GM12878 (cell line): ENCODE measurements around the gene HS3ST3A1. TPM values are rescaled to one million over a fixed set of nuclear protein-coding genes. Genes with fewer than 3 reads are reported as not detected.

Experiments used
- ATAC-seq: fragments of 200-7000 bp; cut with Tn5 transposase; 3 replicates; pipeline ENCODE4 v1.9.1; 2020; ENCODE audit warnings: mild to moderate bottlenecking, moderate library complexity
- BruUV-seq: library from RNA; stranded (reverse); fragments of 400-500 nt; replicated peaks from 2 replicates; lab custom pipeline; 2021; lab: Mats Ljungman, UMichigan
- CTCF ChIA-PET: fragments of 300-600 bp; sonication (Branson Sonifier 250); formaldehyde crosslinking; extraction: SDS; loops from one replicate; lab custom pipeline; 2021; ENCODE audit warnings: inconsistent platforms; lab: Yijun Ruan, JAX
- POLR2A ChIA-PET: fragments of 350-600 bp; formaldehyde crosslinking; extraction: SDS; loops from one replicate; lab custom pipeline; 2021; ENCODE audit warnings: inconsistent platforms; lab: Charles Lee
- RAD21 ChIA-PET: fragments of 300-600 bp; sonication (Branson Sonifier 250); formaldehyde crosslinking; loops from one replicate; lab custom pipeline; 2023; ENCODE audit warnings: antibody characterized with exemption; ENCODE audit not compliant: unreplicated experiment; lab: Charles Lee
- SMC1A ChIA-PET: fragments of 300-600 bp; sonication (Branson Sonifier 250); formaldehyde crosslinking; loops from one replicate; lab custom pipeline; 2023; ENCODE audit not compliant: unreplicated experiment, uncharacterized antibody; lab: Charles Lee
- DNase-seq: peaks from one replicate; pipeline ENCODE4 v3.0.0-alpha.2; 2011; ENCODE audit warnings: low read depth, low spot score
- FAIRE-seq: peaks from 3 replicates; lab custom pipeline; 2011; peaks lifted over from hg19 to GRCh38; lab: Jason Lieb, UNC
- H2AFZ ChIP-seq: 2 replicates; pipeline ENCODE4 v1.6.0; 2011; ENCODE audit warnings: low read depth, low read length, control low read depth; ENCODE audit not compliant: control insufficient read depth
- H3K27ac ChIP-seq: 2 replicates; pipeline ENCODE4 v1.5.1; 2011; ENCODE audit warnings: control low read depth; ENCODE audit not compliant: control insufficient read depth, insufficient read depth
- H3K27me3 ChIP-seq, 2 experiments: replicated peaks in 1 of 2; 2 replicates each; pipeline versions ENCODE4 v1.6.0 to v1.6.1; 2011; ENCODE audit warnings: low read length in 1 of 2; ENCODE audit not compliant: control insufficient read depth in 2 of 2, insufficient read depth in 2 of 2
- H3K36me3 ChIP-seq, 2 experiments: 2 replicates each; pipeline ENCODE4 v1.5.1; 2011; ENCODE audit warnings: low read length in 1 of 2; ENCODE audit not compliant: control insufficient read depth in 2 of 2, insufficient read depth in 2 of 2
- H3K4me1 ChIP-seq: 2 replicates; pipeline ENCODE4 v1.6.1; 2011; ENCODE audit warnings: mild to moderate bottlenecking, low read length, moderate library complexity, mixed read lengths; ENCODE audit not compliant: control insufficient read depth, insufficient read depth
- H3K4me2 ChIP-seq: 2 replicates; pipeline ENCODE4 v1.6.0; 2011; ENCODE audit warnings: control low read depth; ENCODE audit not compliant: control insufficient read depth, insufficient read depth
- H3K4me3 ChIP-seq: fragments of 200-600 bp; sonication (generic); 2 replicates; pipeline ENCODE4 v1.5.1; 2016
- H3K79me2 ChIP-seq: 2 replicates; pipeline ENCODE4 v1.6.0; 2011; ENCODE audit warnings: low read length; ENCODE audit not compliant: control insufficient read depth, insufficient read depth
- H3K9ac ChIP-seq: 2 replicates; pipeline ENCODE4 v1.8.0; 2011; ENCODE audit warnings: low read length, control low read depth, mixed read lengths; ENCODE audit not compliant: control insufficient read depth, insufficient read depth
- H3K9me3 ChIP-seq: replicated peaks from 3 replicates; pipeline ENCODE4 v1.5.1; 2011; ENCODE audit warnings: mild to moderate bottlenecking, low read length; ENCODE audit not compliant: control insufficient read depth, insufficient read depth
- H4K20me1 ChIP-seq: 2 replicates; pipeline ENCODE4 v1.6.0; 2011; ENCODE audit not compliant: control insufficient read depth, insufficient read depth
- GATAD2B ChIP-seq: fragments of 450-650 bp; conservative IDR thresholded peaks from 2 replicates; pipeline ENCODE4 v1.6.1; 2017; ENCODE audit warnings: low read depth, mild to moderate bottlenecking, moderate library complexity
- JUND ChIP-seq: IDR thresholded peaks from 2 replicates; pipeline ENCODE4 v1.6.1; 2012; ENCODE audit warnings: low read depth, mild to moderate bottlenecking, low read length, improper control_type of control experiment, moderate library complexity
- MEF2B ChIP-seq: fragments of 450-650 bp; IDR thresholded peaks from 2 replicates; pipeline ENCODE4 v1.6.1; 2018; ENCODE audit warnings: mild to moderate bottlenecking, moderate library complexity; ENCODE audit not compliant: partially characterized antibody, poor library complexity, severe bottlenecking
- NFYA ChIP-seq: IDR thresholded peaks from 2 replicates; pipeline ENCODE4 v1.6.1; 2011; ENCODE audit warnings: low read depth, mild to moderate bottlenecking, low read length, improper control_type of control experiment, borderline replicate concordance
- NR2C2 ChIP-seq: IDR thresholded peaks from 2 replicates; pipeline ENCODE4 v1.6.1; 2011; ENCODE audit warnings: borderline replicate concordance, low read depth; ENCODE audit not compliant: control insufficient read depth, insufficient read length
- POLR2AphosphoS5 ChIP-seq: IDR thresholded peaks from 2 replicates; pipeline ENCODE4 v1.6.1; 2011; ENCODE audit warnings: mild to moderate bottlenecking, low read length, inconsistent platforms
- SIN3A ChIP-seq: IDR thresholded peaks from 2 replicates; pipeline ENCODE4 v1.6.1; 2012; ENCODE audit warnings: low read depth, low read length, improper control_type of control experiment
- STAT1 ChIP-seq: fragments of 450-650 bp; conservative IDR thresholded peaks from 2 replicates; pipeline ENCODE4 v1.6.1; 2014; ENCODE audit warnings: antibody characterized with exemption, mild to moderate bottlenecking
- TARDBP ChIP-seq: IDR thresholded peaks from 2 replicates; pipeline ENCODE4 v1.6.1; 2016; ENCODE audit warnings: borderline replicate concordance
- ZNF622 ChIP-seq: fragments of 450-650 bp; IDR thresholded peaks from 2 replicates; pipeline ENCODE4 v1.6.1; 2017; ENCODE audit warnings: mild to moderate bottlenecking, inconsistent platforms
- WGBS: methylation state at CpG from one replicate; pipeline ENCODE4 v1.1.6; 2016; ENCODE audit warnings: low lambda C conversion rate; ENCODE audit not compliant: insufficient replicate concordance, insufficient coverage; ENCODE audit errors: missing lambda C conversion rate; 5-methylcytosine and 5-hydroxymethylcytosine counted together
- in situ Hi-C: fragments of 300-500 bp; cut with MboI; formaldehyde crosslinking; loops from 9 replicates; pipeline ENCODE4 v1.14.3; 2018; ENCODE audit warnings: mixed read lengths
- intact Hi-C: fragments of 100-400 bp; cut with micrococcal nuclease; formaldehyde crosslinking; loops from one replicate; pipeline ENCODE4 v1.14.2; 2022; ENCODE audit not compliant: unreplicated experiment
- polyA plus RNA-seq, 11 experiments: library from polyadenylated mRNA; depleted of rRNA in 4 of 11; unstranded in 6 of 11; stranded (reverse) in 5 of 11; fragments of >200 nt; fragmentation: Nextera tagmentation in 4 of 11; fragmentation: Illumina TruSeq in 1 of 11; extraction: Ambion mirVana in 4 of 11; extraction: Trizol in 1 of 11; gene quantifications; 1 replicate in 1 of 11; 2 replicates in 10 of 11; pipeline versions ENCODE4 v1.2.1 to v1.2.3, GENCODE V29; 2011 to 2016; ENCODE audit warnings: inconsistent platforms in 2 of 11, missing spikeins in 2 of 11, low read depth in 1 of 11
- total RNA-seq, 4 experiments: library from RNA; depleted of rRNA in 3 of 4; stranded (reverse); fragments of >200 nt in 3 of 4; fragmentation: Illumina TruSeq in 1 of 4; extraction: Trizol in 1 of 4; gene quantifications; 2 replicates each; pipeline versions ENCODE4 v1.2.1 to v1.2.3, GENCODE V29; 2013 to 2021
- TF ChIP-seq, protein P1 (sequence below), 3 experiments: IDR thresholded peaks in 2 of 3; conservative IDR thresholded peaks in 1 of 3; 2 replicates each; pipeline ENCODE4 v1.5.1; 2011; ENCODE audit warnings: low read depth in 3 of 3, low read length in 3 of 3, mild to moderate bottlenecking in 3 of 3, control low read depth in 2 of 3, moderate library complexity in 2 of 3, inconsistent platforms in 1 of 3, mixed read lengths in 1 of 3; ENCODE audit not compliant: control insufficient read depth in 2 of 3, insufficient read depth in 1 of 3; ENCODE audit errors: extremely low read depth in 1 of 3

Gene HS3ST3A1
- total and polyA plus RNA-seq, 10 of the 15 experiments (the other 5 are each of a cell fraction or from before 2014, with no cell fraction given), result 0.24 to 0.26 TPM; not detected in 8

DNA sequence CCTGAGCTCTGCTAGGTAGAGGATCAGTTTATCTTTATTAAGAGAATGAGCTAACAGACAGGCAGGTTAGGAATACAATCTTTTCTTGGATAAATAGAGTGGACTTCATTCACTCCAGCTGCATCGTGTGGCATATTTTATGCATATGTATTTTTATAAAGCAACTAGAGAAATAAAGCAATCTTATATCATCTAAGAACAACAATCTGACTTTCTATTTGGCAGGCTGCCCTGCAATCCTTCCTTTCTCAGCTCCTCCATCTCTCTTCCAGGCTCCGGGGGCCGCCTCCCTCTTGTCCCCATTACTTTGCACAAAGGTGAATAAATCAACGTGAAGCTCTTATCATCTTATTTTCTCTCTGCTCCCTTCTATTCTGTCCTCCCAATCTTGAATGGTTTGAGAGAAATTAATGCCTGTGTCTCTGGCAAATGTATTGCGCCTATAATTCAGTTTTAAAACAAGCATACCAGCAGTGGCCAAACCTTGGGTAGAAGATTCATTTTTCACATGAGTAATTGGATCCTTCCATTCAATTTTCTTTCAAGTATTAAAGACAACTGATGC is 64.5 kb downstream of the HS3ST3A1 start:
- Histone ChIP-seq H3K27ac (no peak overlapping the region), H3K4me1 (no peaks in the 10 kb centered on the region), H3K79me2 (no peaks in the 10 kb centered on the region), H4K20me1 (no peaks in the 10 kb centered on the region), H3K4me3 (no peak overlapping the region), H3K36me3 (no peaks in the 10 kb centered on the region), H3K9me3 (no peaks in the 10 kb centered on the region), H3K9ac (no peak overlapping the region), H3K27me3 (no peaks in the 10 kb centered on the region), H2AFZ (no peak overlapping the region), H3K4me2 (no peak overlapping the region)
- DNase-seq (no peak), ATAC-seq (no peak), FAIRE-seq (no peak)
- intact Hi-C loops, result no loop called here
- TF ChIP-seq ZNF622, result no peak
- no peak for TF ChIP-seq SIN3A
- TF ChIP-seq NFYA, result no peak
- no peak for TF ChIP-seq JUND
- TF ChIP-seq MEF2B, result no peak
- no peak for TF ChIP-seq NR2C2
- TF ChIP-seq POLR2AphosphoS5, result no peak
- no peak for TF ChIP-seq TARDBP
- TF ChIP-seq GATAD2B, result no peak
- no peak for TF ChIP-seq STAT1
- TF ChIP-seq, protein P1, sequence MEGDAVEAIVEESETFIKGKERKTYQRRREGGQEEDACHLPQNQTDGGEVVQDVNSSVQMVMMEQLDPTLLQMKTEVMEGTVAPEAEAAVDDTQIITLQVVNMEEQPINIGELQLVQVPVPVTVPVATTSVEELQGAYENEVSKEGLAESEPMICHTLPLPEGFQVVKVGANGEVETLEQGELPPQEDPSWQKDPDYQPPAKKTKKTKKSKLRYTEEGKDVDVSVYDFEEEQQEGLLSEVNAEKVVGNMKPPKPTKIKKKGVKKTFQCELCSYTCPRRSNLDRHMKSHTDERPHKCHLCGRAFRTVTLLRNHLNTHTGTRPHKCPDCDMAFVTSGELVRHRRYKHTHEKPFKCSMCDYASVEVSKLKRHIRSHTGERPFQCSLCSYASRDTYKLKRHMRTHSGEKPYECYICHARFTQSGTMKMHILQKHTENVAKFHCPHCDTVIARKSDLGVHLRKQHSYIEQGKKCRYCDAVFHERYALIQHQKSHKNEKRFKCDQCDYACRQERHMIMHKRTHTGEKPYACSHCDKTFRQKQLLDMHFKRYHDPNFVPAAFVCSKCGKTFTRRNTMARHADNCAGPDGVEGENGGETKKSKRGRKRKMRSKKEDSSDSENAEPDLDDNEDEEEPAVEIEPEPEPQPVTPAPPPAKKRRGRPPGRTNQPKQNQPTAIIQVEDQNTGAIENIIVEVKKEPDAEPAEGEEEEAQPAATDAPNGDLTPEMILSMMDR (IDR thresholded peaks at IDR 0.05 in 2 of 3, conservative IDR thresholded peaks at IDR 0.05 in 1 of 3; ENCODE audit: control insufficient read depth in 2 of 3, extremely low read depth in 1 of 3, insufficient read depth in 1 of 3, low read depth in 3 of 3, low read length in 3 of 3), result no peak
- 41% methylated on average over 5 of the region's 5 CpGs for WGBS
- CTCF ChIA-PET, result interaction anchor here (1.2 kb wide), 2 partner anchors 31 to 199 kb away, joined by 3 read pairs; no protein-coding TSS in a partner anchor
- in situ Hi-C loops, result no loop called here
- POLR2A ChIA-PET, result no interaction called here
- no TSS peak for BruUV-seq
- SMC1A ChIA-PET, result interaction anchor here (0.8 to 2.0 kb wide), 10 partner anchors 10 to 199 kb away, joined by 3 to 7 read pairs (median 4); no protein-coding TSS in a partner anchor
- RAD21 ChIA-PET, result interaction anchor here (0.8 to 2.0 kb wide), 3 partner anchors 13 to 32 kb away, joined by 3 to 8 read pairs (median 6); no protein-coding TSS in a partner anchor
